HepG2 (cell line): ENCODE data around the gene TECTB. TPM values are rescaled to one million over a fixed set of nuclear protein-coding genes. Genes with fewer than 3 reads are reported as not detected.

Source experiments
- ATRX ChIP-seq: sonication (generic); formaldehyde crosslinking; IDR thresholded peaks from 2 replicates; pipeline ENCODE4 v1.4.0; 2020; ENCODE audit warnings: missing genetic modification reagents, borderline replicate concordance
- CAMTA2 ChIP-seq: sonication (generic); formaldehyde crosslinking; IDR thresholded peaks from 2 replicates; pipeline ENCODE4 v1.4.0; 2020; ENCODE audit warnings: mild to moderate bottlenecking, missing genetic modification reagents, borderline replicate concordance
- CREB1 ChIP-seq, 2 experiments: fragments of 450-650 bp in 1 of 2; IDR thresholded peaks; 2 replicates each; pipeline ENCODE4 v1.6.1; 2016 to 2017; ENCODE audit warnings: control low read depth in 1 of 2, mild to moderate bottlenecking in 1 of 2, missing compliant biosample characterization in 1 of 2, missing genetic modification characterization in 1 of 2
- FOXK1 ChIP-seq: sonication (generic); formaldehyde crosslinking; IDR thresholded peaks from 2 replicates; pipeline ENCODE4 v1.4.0; 2020; ENCODE audit warnings: low read depth, missing genetic modification reagents, borderline replicate concordance
- HDAC1 ChIP-seq: sonication (generic); formaldehyde crosslinking; IDR thresholded peaks from 2 replicates; pipeline ENCODE4 v1.5.1; 2020; ENCODE audit warnings: mild to moderate bottlenecking, missing genetic modification reagents
- HOXD1 ChIP-seq: sonication (generic); formaldehyde crosslinking; IDR thresholded peaks from 2 replicates; pipeline ENCODE4 v1.5.0; 2020; ENCODE audit warnings: missing genetic modification reagents
- KLF9 ChIP-seq: IDR thresholded peaks from 2 replicates; pipeline ENCODE4 v1.6.1; 2016; ENCODE audit warnings: low read depth
- PHF5A ChIP-seq: IDR thresholded peaks from one replicate; pipeline ENCODE4 v1.6.1; 2018; ENCODE audit warnings: low read depth, missing genetic modification reagents; ENCODE audit not compliant: unreplicated experiment
- RAD21 ChIP-seq: fragments of 450-650 bp; formaldehyde crosslinking; IDR thresholded peaks from 2 replicates; pipeline ENCODE4 v1.5.0; 2020; ENCODE audit warnings: mild to moderate bottlenecking
- RBM39 ChIP-seq: fragments of 200-400 bp; formaldehyde crosslinking; IDR thresholded peaks from one replicate; pipeline ENCODE4 v1.6.1; 2018; ENCODE audit warnings: antibody characterized with exemption, mild to moderate bottlenecking, low read depth, low read length; ENCODE audit not compliant: poor library complexity, severe bottlenecking
- SKI ChIP-seq: fragments of 450-650 bp; IDR thresholded peaks from one replicate; pipeline ENCODE4 v1.6.1; 2018; ENCODE audit warnings: mild to moderate bottlenecking; ENCODE audit not compliant: partially characterized antibody
- USF2 ChIP-seq, 2 experiments: sonication (generic) in 1 of 2; formaldehyde crosslinking in 1 of 2; IDR thresholded peaks; 2 replicates each; pipeline versions ENCODE4 v1.5.1 to v1.6.1; 2011 to 2020; ENCODE audit warnings: borderline replicate concordance in 1 of 2, low read depth in 1 of 2, low read length in 1 of 2, mild to moderate bottlenecking in 1 of 2, missing genetic modification reagents in 1 of 2, moderate library complexity in 1 of 2
- ZMYM4 ChIP-seq: sonication (generic); formaldehyde crosslinking; IDR thresholded peaks from 2 replicates; pipeline ENCODE4 v1.8.1; 2023; ENCODE audit warnings: mild to moderate bottlenecking, missing genetic modification reagents
- ZNF280B ChIP-seq: sonication (generic); formaldehyde crosslinking; IDR thresholded peaks from 2 replicates; pipeline ENCODE4 v1.5.0; 2020; ENCODE audit warnings: missing genetic modification reagents, mild to moderate bottlenecking, borderline replicate concordance
- ZNF431 ChIP-seq: sonication (generic); formaldehyde crosslinking; IDR thresholded peaks from 2 replicates; pipeline ENCODE4 v1.9.0; 2022; ENCODE audit warnings: missing genetic modification reagents, low read depth, mild to moderate bottlenecking, borderline replicate concordance
- ZNF441 ChIP-seq: sonication (generic); formaldehyde crosslinking; IDR thresholded peaks from 2 replicates; pipeline ENCODE4 v1.7.0; 2021; ENCODE audit warnings: missing genetic modification reagents, borderline replicate concordance
- ZNF549 ChIP-seq: sonication (generic); formaldehyde crosslinking; IDR thresholded peaks from 2 replicates; pipeline ENCODE4 v1.5.0; 2020; ENCODE audit warnings: missing genetic modification reagents
- ZNF567 ChIP-seq: sonication (generic); formaldehyde crosslinking; IDR thresholded peaks from 2 replicates; pipeline ENCODE4 v1.8.1; 2023; ENCODE audit warnings: mild to moderate bottlenecking, missing genetic modification reagents, borderline replicate concordance
- ZNF597 ChIP-seq: sonication (generic); formaldehyde crosslinking; IDR thresholded peaks from 2 replicates; pipeline ENCODE4 v1.5.0; 2020; ENCODE audit warnings: missing genetic modification reagents
- polyA plus RNA-seq, 8 experiments: library from polyadenylated mRNA; depleted of rRNA in 3 of 8; stranded (reverse) in 7 of 8; unstranded in 1 of 8; fragments of >200 nt; fragmentation: Illumina TruSeq in 4 of 8; extraction: Trizol in 4 of 8; gene quantifications; 2 replicates each; pipeline versions ENCODE4 v1.2.1 to v1.2.3, GENCODE V29; 2011 to 2016; ENCODE audit warnings: low read depth in 4 of 8, missing spikeins in 1 of 8, mixed read lengths in 1 of 8; ENCODE audit not compliant: insufficient read depth in 1 of 8
- total RNA-seq, 5 experiments: library from RNA; depleted of rRNA; stranded (reverse); fragments of >200 nt; fragmentation: Illumina TruSeq; extraction: Trizol; gene quantifications; 2 replicates each; pipeline ENCODE4 v1.2.3, GENCODE V29; 2016; ENCODE audit warnings: low read depth in 1 of 5
- TF ChIP-seq, protein P1 (sequence below): sonication (generic); formaldehyde crosslinking; IDR thresholded peaks from 2 replicates; pipeline ENCODE4 v1.5.1; 2020; ENCODE audit warnings: mild to moderate bottlenecking, missing genetic modification reagents, borderline replicate concordance

Gene TECTB
- total and polyA plus RNA-seq, 2 of the 13 experiments (the other 11 are each of a cell fraction or from before 2014, with no cell fraction given) = 0.78 to 1.8 TPM

- no peak for TF ChIP-seq RAD21
- no peak for TF ChIP-seq CREB1 (IDR thresholded peaks at IDR 0.05)
- no peak for TF ChIP-seq CREB1 (CRISPR knock-in tag; IDR thresholded peaks at IDR 0.05)
- no peak for TF ChIP-seq ATRX (CRISPR knock-in tag)
- TF ChIP-seq HDAC1 (CRISPR knock-in tag) = no peak
- TF ChIP-seq RBM39 = no peak
- TF ChIP-seq ZNF549 = no peak
- no peak for TF ChIP-seq PHF5A (CRISPR knock-in tag)
- no peak for TF ChIP-seq CAMTA2 (CRISPR knock-in tag)
- no peak for TF ChIP-seq ZNF597 (CRISPR knock-in tag)
- TF ChIP-seq ZNF280B (CRISPR knock-in tag) = no peak
- 0 out of 2 replicates have a peak, but pooled peaks have one; percentile 41 for TF ChIP-seq FOXK1 (CRISPR knock-in tag)
- TF ChIP-seq KLF9 (CRISPR knock-in tag) = no peak
- TF ChIP-seq HOXD1 (CRISPR knock-in tag) = no peak
- TF ChIP-seq, protein P1, sequence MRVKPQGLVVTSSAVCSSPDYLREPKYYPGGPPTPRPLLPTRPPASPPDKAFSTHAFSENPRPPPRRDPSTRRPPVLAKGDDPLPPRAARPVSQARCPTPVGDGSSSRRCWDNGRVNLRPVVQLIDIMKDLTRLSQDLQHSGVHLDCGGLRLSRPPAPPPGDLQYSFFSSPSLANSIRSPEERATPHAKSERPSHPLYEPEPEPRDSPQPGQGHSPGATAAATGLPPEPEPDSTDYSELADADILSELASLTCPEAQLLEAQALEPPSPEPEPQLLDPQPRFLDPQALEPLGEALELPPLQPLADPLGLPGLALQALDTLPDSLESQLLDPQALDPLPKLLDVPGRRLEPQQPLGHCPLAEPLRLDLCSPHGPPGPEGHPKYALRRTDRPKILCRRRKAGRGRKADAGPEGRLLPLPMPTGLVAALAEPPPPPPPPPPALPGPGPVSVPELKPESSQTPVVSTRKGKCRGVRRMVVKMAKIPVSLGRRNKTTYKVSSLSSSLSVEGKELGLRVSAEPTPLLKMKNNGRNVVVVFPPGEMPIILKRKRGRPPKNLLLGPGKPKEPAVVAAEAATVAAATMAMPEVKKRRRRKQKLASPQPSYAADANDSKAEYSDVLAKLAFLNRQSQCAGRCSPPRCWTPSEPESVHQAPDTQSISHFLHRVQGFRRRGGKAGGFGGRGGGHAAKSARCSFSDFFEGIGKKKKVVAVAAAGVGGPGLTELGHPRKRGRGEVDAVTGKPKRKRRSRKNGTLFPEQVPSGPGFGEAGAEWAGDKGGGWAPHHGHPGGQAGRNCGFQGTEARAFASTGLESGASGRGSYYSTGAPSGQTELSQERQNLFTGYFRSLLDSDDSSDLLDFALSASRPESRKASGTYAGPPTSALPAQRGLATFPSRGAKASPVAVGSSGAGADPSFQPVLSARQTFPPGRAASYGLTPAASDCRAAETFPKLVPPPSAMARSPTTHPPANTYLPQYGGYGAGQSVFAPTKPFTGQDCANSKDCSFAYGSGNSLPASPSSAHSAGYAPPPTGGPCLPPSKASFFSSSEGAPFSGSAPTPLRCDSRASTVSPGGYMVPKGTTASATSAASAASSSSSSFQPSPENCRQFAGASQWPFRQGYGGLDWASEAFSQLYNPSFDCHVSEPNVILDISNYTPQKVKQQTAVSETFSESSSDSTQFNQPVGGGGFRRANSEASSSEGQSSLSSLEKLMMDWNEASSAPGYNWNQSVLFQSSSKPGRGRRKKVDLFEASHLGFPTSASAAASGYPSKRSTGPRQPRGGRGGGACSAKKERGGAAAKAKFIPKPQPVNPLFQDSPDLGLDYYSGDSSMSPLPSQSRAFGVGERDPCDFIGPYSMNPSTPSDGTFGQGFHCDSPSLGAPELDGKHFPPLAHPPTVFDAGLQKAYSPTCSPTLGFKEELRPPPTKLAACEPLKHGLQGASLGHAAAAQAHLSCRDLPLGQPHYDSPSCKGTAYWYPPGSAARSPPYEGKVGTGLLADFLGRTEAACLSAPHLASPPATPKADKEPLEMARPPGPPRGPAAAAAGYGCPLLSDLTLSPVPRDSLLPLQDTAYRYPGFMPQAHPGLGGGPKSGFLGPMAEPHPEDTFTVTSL = no peak
- 0 out of 2 replicates have a peak, but pooled peaks have one; percentile 13 for TF ChIP-seq ZMYM4
- TF ChIP-seq ZNF431 = no peak
- no peak for TF ChIP-seq ZNF567 (CRISPR knock-in tag)
- no peak for TF ChIP-seq USF2 (IDR thresholded peaks at IDR 0.05; ENCODE audit: low read depth, low read length)
- TF ChIP-seq USF2 (CRISPR knock-in tag; IDR thresholded peaks at IDR 0.05; ENCODE audit: borderline replicate concordance) = no peak
- TF ChIP-seq ZNF441 (CRISPR knock-in tag) = no peak
- TF ChIP-seq SKI = no peak
These were observed 23.5 kb upstream of the TECTB start (continued) for GRCh38 chr10:112259688-112260087.
